Upper lobe of left lung (tissue), 4 donors: Measurements from ENCODE around the gene DHRS2.

ENCODE experiments used
- CTCF ChIP-seq, 6 experiments: fragments of 450-650 bp in 4 of 6; fragments of 200-600 bp in 2 of 6; sonication (generic) in 2 of 6; IDR thresholded peaks; one replicate each; pipeline ENCODE4 v1.5.1; 2016 to 2019; ENCODE audit warnings: antibody characterized with exemption in 6 of 6
- EP300 ChIP-seq, 4 donors: sonication (generic); formaldehyde crosslinking; IDR thresholded peaks; one replicate each; pipeline ENCODE4 v1.5.1; 2017; ENCODE audit warnings: antibody characterized with exemption in 4 of 4, control low read depth in 2 of 4
- POLR2AphosphoS5 ChIP-seq, 2 donors: sonication (generic); formaldehyde crosslinking; IDR thresholded peaks; one replicate each; pipeline ENCODE4 v1.5.1; 2017; ENCODE audit warnings: antibody characterized with exemption in 2 of 2

DNA sequence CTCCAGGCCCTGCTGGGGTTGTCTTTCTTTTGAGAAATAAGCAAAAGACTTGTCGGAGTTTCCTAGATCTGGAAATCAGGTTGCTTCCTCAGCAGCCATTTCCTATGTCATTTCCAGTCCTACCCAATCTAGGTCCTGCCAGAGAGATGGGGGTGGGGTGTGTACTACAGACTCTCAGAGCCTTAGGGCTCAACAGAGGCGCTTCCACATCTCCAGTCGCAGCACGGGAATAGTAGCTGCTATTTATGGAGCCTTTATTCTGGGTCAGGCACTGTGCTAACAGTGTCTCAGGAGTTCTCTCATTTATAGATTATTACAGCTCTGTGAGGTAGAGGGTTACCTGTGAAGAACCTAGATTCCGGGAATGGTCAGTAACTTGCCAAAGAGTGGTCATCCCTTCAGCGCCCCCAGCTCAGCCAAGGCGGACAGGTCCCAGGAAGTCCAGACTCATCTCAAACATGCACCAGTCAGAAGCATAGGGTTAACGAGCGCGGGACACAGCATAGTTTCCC is 21.9 kb downstream of the DHRS2 start:
- TF ChIP-seq CTCF (IDR thresholded peaks at IDR 0.05) (no peak), EP300 (IDR thresholded peaks at IDR 0.05) (no peak), POLR2AphosphoS5 (IDR thresholded peaks at IDR 0.05) (no peak)
